Small intestine (tissue), 7 donors: Measurements from ENCODE around the gene FBXO21. TPM values are rescaled to one million over a fixed set of nuclear protein-coding genes. Genes with fewer than 3 reads are reported as not detected.

ENCODE experiments used
- DNase-seq, 2 donors: peaks; one replicate each; pipeline versions ENCODE4 v3.0.0 to v3.0.0-alpha.2; 2013
- FAIRE-seq: peaks from 2 replicates; lab custom pipeline; 2012; peaks lifted over from hg19 to GRCh38; lab: Jason Lieb, UNC
- H3K27ac ChIP-seq, 3 donors: one replicate each; pipeline ENCODE4 v1.5.1; 2013; ENCODE audit warnings: low read length in 2 of 3, mild to moderate bottlenecking in 2 of 3, control low read depth in 1 of 3, inconsistent platforms in 1 of 3, low read depth in 1 of 3, moderate library complexity in 1 of 3
- H3K27me3 ChIP-seq, 3 donors: one replicate each; pipeline ENCODE4 v1.6.1; 2013; ENCODE audit warnings: low read length in 3 of 3, inconsistent platforms in 1 of 3; ENCODE audit not compliant: control insufficient read depth in 3 of 3, insufficient read depth in 3 of 3
- H3K36me3 ChIP-seq, 3 donors: one replicate each; pipeline ENCODE4 v1.6.1; 2013; ENCODE audit warnings: low read length in 3 of 3, inconsistent platforms in 1 of 3, low read depth in 1 of 3, mild to moderate bottlenecking in 1 of 3, moderate library complexity in 1 of 3; ENCODE audit not compliant: control insufficient read depth in 3 of 3, insufficient read depth in 2 of 3
- H3K4me1 ChIP-seq, 3 donors: one replicate each; pipeline ENCODE4 v1.6.1; 2013; ENCODE audit warnings: low read length in 2 of 3, inconsistent platforms in 1 of 3, low read depth in 1 of 3, mild to moderate bottlenecking in 1 of 3, moderate library complexity in 1 of 3; ENCODE audit not compliant: control insufficient read depth in 3 of 3, insufficient read depth in 2 of 3
- H3K4me3 ChIP-seq, 3 donors: one replicate each; pipeline ENCODE4 v1.5.1; 2013; ENCODE audit warnings: low read length in 3 of 3, control low read depth in 1 of 3, inconsistent platforms in 1 of 3, low read depth in 1 of 3, mild to moderate bottlenecking in 1 of 3, moderate library complexity in 1 of 3
- H3K9me3 ChIP-seq, 2 donors: one replicate each; pipeline ENCODE4 v1.6.1; 2013; ENCODE audit warnings: low read depth in 1 of 2, low read length in 1 of 2; ENCODE audit not compliant: control insufficient read depth in 2 of 2, insufficient read depth in 1 of 2
- WGBS, 3 donors: extraction: QIAGEN DNeasy Blood & Tissue Kit; methylation state at CpG; one replicate each; pipeline ENCODE4 v1.1.7; 2013; 5-methylcytosine and 5-hydroxymethylcytosine counted together
- polyA plus RNA-seq, 4 donors: library from polyadenylated mRNA; stranded (reverse) in 3 of 4; unstranded in 1 of 4; fragments of 200-250 nt in 3 of 4; fragments of 120-200 nt in 1 of 4; gene quantifications; one replicate each; pipeline versions ENCODE4 v1.2.1 to v1.2.3, GENCODE V29; 2013
- donor health status: healthy with polysubstance abuse.
- donor health status: control.
- donor health status: control.
- donor health status: Bipolar disorder and iron deficiency.
- donor health status: healthy.

The FBXO21 gene
- polyA plus RNA-seq, 4 donors = 6.8 to 32.2 (median 12.6) TPM

DNA sequence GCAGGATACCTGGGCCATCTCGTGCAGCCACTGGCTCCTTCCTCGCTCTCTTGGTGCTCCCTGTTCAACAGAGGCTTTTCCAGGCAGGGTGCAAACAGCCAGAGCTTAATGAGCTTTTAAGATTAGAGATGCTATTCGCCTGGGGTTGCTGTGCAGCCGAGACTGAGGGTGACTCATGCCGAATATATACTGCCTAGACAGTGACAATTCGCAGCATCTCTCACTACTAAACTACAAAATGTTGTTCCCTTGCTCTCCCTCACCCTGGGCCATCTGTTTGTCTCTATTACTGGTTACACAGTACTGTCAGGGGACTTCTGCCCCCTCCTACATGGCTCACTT is 65.0 kb downstream of the FBXO21 start:
- DNase-seq = no peak
- Histone ChIP-seq H3K36me3 (no peaks in the 10 kb centered on the region), H3K27me3 (no peaks in the 10 kb centered on the region), H3K9me3 (no peaks in the 10 kb centered on the region), H3K27ac (no peak overlapping the region), H3K4me3 (no peak overlapping the region), H3K4me1 (no peaks in the 10 kb centered on the region)
- WGBS, 3 donors = 74 to 78% (median 74%) methylated on average over 6 of the region's 6 CpGs
- no peak for FAIRE-seq

DNA sequence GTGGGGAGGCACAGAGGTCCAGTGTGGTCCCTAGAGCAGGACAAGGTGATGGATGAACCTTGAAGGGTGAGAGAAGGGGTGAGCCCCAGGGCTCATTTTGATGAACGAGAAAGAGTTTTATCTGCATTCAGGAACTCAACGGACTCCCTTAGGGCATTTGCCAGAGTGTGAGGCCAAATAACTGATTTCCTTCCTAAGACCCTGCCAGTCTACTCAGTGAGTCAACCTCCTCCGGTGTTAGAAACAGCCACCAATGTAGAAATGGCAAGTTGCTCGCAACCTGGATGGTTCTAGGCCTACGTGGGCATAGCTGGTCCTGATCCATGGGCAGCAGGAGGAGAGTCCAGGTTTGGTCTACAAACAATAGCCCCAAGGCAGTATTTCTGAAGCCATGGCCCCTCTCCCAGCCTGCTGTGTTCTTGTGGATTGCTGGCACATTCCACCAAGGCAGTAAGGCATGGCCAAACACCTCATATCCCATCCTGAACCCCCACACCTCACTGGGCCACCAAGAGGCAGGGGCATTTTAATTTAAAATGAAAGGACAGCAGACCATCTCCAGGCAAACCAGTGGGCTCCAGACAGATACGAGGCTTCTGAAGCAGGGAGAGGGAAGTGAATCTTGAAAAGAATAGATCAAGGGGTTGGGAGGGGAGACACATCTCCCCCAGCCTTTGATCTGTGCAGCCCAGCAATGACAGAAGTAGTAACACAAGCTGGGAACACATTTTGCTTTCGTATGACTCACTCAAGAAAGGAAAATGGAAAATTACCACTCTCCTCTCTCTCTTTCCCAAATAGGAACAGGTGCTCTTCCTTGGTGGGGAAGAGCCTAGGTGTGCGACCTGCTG is 65.6 kb downstream of the FBXO21 start:
- DNase-seq (no peak), FAIRE-seq (no peak)
- Histone ChIP-seq H3K4me1 (no peaks in the 10 kb centered on the region), H3K27me3 (no peaks in the 10 kb centered on the region), H3K27ac (no peak overlapping the region), H3K4me3 (no peak overlapping the region), H3K36me3 (no peaks in the 10 kb centered on the region), H3K9me3 (no peaks in the 10 kb centered on the region)
- WGBS, 3 donors = 76 to 83% (median 82%) methylated on average over 8 of the region's 8 CpGs

DNA sequence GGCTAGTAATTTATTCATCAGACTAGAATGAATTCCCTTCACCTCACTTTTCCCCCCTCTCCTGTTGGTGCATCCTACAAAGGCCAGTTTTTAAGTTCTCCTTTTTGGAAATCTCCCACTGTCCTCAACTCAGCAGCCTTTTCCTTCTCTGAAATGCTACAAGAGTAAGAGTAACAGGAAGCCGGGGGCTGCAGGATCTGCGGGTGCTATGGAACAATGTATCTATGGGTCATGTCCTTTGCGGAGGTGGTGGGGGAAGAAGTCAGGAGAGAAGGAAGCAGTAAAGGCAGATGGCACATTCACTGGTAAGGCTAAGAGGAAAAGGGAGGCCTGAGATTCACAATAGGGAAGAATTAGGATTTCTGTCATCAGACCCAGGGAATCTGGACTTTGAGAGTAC is 68.8 kb downstream of the FBXO21 start:
- Histone ChIP-seq H3K9me3 (no peaks in the 10 kb centered on the region), H3K27ac (no peak overlapping the region), H3K4me3 (no peak overlapping the region), H3K4me1 (peaks cover 0 to 5% (median 0%) of the 10 kb centered on the region in 3 donors), H3K36me3 (no peaks in the 10 kb centered on the region), H3K27me3 (no peaks in the 10 kb centered on the region)
- DNase-seq (no peak), FAIRE-seq (no peak)
- WGBS, 3 donors = 77 to 97% (median 80%) methylated on average over 3 of the region's 3 CpGs

DNA sequence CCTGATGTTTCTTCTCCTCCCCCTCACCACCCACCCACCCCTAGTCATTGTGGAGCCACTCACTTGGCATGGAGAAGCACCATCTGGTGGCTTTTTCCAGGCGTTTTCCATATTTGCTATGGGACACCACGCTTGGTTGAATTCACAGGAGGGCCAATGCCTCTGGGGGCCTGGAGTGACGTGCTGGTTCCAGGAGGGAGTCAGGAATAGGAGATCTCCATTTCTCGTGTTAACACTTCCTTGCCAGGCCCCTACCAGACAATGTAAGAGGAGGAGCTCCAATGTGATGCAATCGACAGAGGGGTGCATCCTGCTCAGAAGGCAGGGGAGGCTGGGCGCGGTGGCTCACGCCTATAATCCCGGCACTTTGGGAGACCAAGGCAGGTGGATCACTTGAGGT is 69.5 kb downstream of the FBXO21 start:
- Histone ChIP-seq H3K4me3 (no peak overlapping the region), H3K9me3 (no peaks in the 10 kb centered on the region), H3K27me3 (no peaks in the 10 kb centered on the region), H3K36me3 (no peaks in the 10 kb centered on the region), H3K4me1 (peaks cover 0 to 5% (median 0%) of the 10 kb centered on the region in 3 donors), H3K27ac (no peak overlapping the region)
- FAIRE-seq = no peak
- 70 to 75% (median 73%) methylated on average over 9 of the region's 9 CpGs for WGBS, 3 donors
- no peak for DNase-seq

DNA sequence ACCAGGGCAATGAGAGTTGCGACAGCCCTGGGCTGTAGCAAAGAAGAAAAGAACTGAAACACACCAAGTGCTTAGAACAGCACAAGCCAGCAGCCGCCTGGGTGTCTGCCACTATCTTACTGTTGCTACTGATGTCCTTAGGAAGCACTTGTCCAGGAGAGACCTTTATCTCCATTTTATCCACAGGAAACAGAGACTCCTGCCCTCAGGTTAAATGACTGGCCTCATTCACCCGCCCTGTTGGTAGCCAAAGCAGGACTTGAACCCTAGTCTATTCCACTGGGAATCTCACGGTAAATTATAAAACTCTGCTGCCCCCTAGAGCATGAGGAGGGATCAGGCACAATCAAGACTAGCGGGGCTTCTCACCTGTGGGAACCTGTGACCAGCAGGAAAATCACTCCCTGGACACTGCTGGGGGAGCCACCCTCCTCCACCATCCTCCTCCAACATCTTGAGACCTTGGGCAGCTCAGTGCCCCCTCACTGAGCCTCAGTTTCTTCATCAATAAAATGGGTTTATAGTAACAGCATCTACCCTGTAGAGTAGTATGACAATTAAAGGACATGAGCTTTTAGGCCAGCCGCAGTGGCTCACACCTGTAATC is 70.6 kb downstream of the FBXO21 start:
- 55 to 61% (median 60%) methylated on average over 6 of the region's 6 CpGs for WGBS, 3 donors
- no peaks in the 10 kb centered on the region for H3K9me3 ChIP-seq

DNA sequence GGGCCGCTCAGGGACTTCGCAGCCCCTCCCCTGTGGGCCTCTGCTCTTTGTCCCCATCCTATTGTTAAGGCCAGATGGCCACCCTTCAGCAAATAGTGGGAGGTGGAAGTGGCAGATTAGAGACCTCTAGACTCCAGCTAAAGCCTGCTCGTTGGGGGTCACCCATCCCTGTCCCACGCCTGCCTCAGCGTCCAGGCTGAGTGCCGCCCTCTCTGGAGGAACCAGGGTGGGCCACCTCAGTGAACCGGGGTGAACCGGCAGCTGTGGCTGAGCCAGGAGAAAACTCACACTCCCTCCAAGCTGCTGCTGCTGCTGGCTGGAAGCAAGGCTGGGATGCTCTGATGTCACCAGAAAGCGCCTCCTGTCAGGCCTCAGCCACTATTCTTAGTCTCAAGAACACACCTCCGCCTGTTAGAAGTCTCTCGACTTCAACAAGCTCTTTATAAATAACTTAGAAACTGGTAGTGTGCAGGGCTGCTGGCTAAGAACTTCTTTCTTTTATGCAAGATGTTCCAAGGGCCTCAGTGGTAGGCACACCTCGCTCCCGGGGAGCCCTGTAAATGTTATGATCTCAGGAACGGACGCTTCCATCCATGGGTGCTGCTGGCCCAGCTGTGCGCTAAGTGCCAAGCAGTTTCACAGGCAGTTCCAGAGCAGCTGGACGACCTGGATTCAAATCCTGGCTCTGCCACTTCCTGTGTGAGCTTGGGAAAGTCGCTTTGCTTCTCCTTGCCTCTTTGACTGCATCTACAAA is 71.3 kb downstream of the FBXO21 start:
- peaks cover 0 to 5% (median 0%) of the 10 kb centered on the region in 3 donors for H3K4me1 ChIP-seq
- H3K27me3 ChIP-seq = no peaks in the 10 kb centered on the region
- no peaks in the 10 kb centered on the region for H3K9me3 ChIP-seq
- H3K27ac ChIP-seq = no peak overlapping the region
- 62 to 80% (median 69%) methylated on average over 18 of the region's 18 CpGs for WGBS, 3 donors
- no peak for FAIRE-seq
- no peaks in the 10 kb centered on the region for H3K36me3 ChIP-seq
- no peak for DNase-seq
- no peak overlapping the region for H3K4me3 ChIP-seq

More for the DNA sequence above, 70.6 kb downstream of the FBXO21 start:
- H3K4me1 ChIP-seq = peaks cover 0 to 5% (median 0%) of the 10 kb centered on the region in 3 donors
- no peaks in the 10 kb centered on the region for H3K27me3 ChIP-seq
- H3K36me3 ChIP-seq = no peaks in the 10 kb centered on the region
- no peak overlapping the region for H3K4me3 ChIP-seq
- FAIRE-seq (no peak), DNase-seq (peak; percentile 37 to 48)
- no peak overlapping the region for H3K27ac ChIP-seq

DNA sequence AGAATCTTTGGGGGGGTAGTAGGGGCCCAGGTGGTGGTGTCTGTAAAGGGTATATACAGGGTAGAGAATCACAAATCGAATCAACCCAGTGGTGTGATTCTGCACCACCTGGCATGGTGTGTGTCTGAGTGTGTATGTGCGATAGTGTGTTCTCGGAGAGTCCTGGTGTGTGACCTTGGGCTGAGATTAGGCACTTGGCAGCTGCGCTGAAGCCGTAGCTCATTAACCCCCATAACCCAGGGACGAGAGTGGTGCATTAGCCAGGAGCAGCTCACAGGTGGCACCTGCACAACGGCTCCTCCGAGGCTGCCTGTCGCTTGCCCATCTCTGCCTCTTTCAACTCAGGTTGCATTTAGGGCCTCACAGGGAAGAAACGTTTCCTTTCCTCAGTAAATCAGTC is 75.5 kb downstream of the FBXO21 start:
- Histone ChIP-seq H3K27me3 (peaks cover 0 to 6% (median 0%) of the 10 kb centered on the region in 3 donors), H3K4me1 (peaks cover 0 to 5% (median 0%) of the 10 kb centered on the region in 3 donors), H3K27ac (no peak overlapping the region), H3K4me3 (no peak overlapping the region), H3K36me3 (no peaks in the 10 kb centered on the region), H3K9me3 (no peaks in the 10 kb centered on the region)
- peak in 1 of 2 donors; percentile 28 for DNase-seq
- FAIRE-seq = no peak
- 29 to 72% (median 30%) methylated on average over 10 of the region's 10 CpGs for WGBS, 3 donors

DNA sequence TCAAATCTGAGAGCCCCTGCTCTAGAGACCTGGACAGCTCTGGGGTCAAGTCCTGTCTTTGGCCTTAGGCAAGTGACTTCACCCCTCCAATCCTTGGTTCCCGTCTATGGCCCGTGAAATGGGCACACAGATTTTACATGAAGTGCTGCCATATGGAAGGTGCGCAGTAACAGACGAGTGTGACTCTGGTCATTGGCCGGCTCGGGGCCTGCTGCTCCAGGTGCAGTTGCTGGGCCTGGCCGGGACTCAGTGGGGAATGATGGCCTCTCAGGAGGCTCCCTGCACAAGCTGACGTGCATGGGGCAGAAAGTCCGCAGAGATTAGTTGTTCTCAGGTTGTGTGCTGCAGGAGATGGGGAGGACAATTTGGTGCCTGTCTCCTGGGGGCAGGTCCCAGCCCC is 77.0 kb downstream of the FBXO21 start:
- no peak for FAIRE-seq
- Histone ChIP-seq H3K27me3 (peaks cover 0 to 6% (median 0%) of the 10 kb centered on the region in 3 donors), H3K36me3 (no peaks in the 10 kb centered on the region), H3K27ac (no peak overlapping the region), H3K4me3 (no peak overlapping the region), H3K9me3 (no peaks in the 10 kb centered on the region), H3K4me1 (no peaks in the 10 kb centered on the region)
- no peak for DNase-seq
- 92 to 94% (median 92%) methylated on average over 9 of the region's 9 CpGs for WGBS, 3 donors
